OCI-M2 (cell line): ENCODE measurements around the gene MPPED1.

ENCODE experiments used
- DNase-seq: peaks from one replicate; lab custom pipeline; 2025; ENCODE audit not compliant: unreplicated experiment; lab: John Stamatoyannopoulos, UW

MPPED1 gene

GRCh38 chr22:43392385-43392989, 19.3 kb upstream of the MPPED1 start:
- no peak for DNase-seq

GRCh38 chr22:43393132-43393843, 18.5 kb upstream of the MPPED1 start:
- DNase-seq: no peak

- DNase-seq: no peak
Observed at GRCh38 chr22:43393844-43394474, 17.9 kb upstream of the MPPED1 start.

GRCh38 chr22:43395086-43395695, 16.6 kb upstream of the MPPED1 start:
- DNase-seq: no peak

- DNase-seq: no peak
Observed at GRCh38 chr22:43396321-43396933, 15.4 kb upstream of the MPPED1 start.

- no peak for DNase-seq
Observed at GRCh38 chr22:43396934-43397457, 14.8 kb upstream of the MPPED1 start.

- no peak for DNase-seq
Observed at GRCh38 chr22:43397766-43398165, 14.0 kb upstream of the MPPED1 start.

- no peak for DNase-seq
Observed at GRCh38 chr22:43398246-43398645, 13.6 kb upstream of the MPPED1 start.

- no peak for DNase-seq
Observed at GRCh38 chr22:43398910-43399309, 12.9 kb upstream of the MPPED1 start.

- no peak for DNase-seq
Observed at GRCh38 chr22:43399338-43399979, 12.4 kb upstream of the MPPED1 start.

- DNase-seq: no peak
Observed at GRCh38 chr22:43399980-43400358, 11.8 kb upstream of the MPPED1 start.

- DNase-seq: no peak
Observed at GRCh38 chr22:43400449-43400848, 11.4 kb upstream of the MPPED1 start.

- DNase-seq: no peak
Observed at GRCh38 chr22:43401233-43401632, 10.6 kb upstream of the MPPED1 start.

GRCh38 chr22:43401661-43402060, 10.2 kb upstream of the MPPED1 start:
- DNase-seq: no peak

GRCh38 chr22:43402128-43402527, 9.7 kb upstream of the MPPED1 start:
- DNase-seq: no peak

- DNase-seq: no peak
Observed at GRCh38 chr22:43404673-43405385, 7.0 kb upstream of the MPPED1 start.

- no peak for DNase-seq
Observed at GRCh38 chr22:43406186-43406790, 5.5 kb upstream of the MPPED1 start.

- DNase-seq: no peak
Observed at GRCh38 chr22:43407591-43407990, 4.2 kb upstream of the MPPED1 start.

- DNase-seq: no peak
Observed at GRCh38 chr22:43408009-43408408, 3.8 kb upstream of the MPPED1 start.

- no peak for DNase-seq
Observed at GRCh38 chr22:43409046-43409445, 2.8 kb upstream of the MPPED1 start.
